K562 (cell line): ENCODE results near the gene ZNF516. TPM values are rescaled to one million over a fixed set of nuclear protein-coding genes. Genes with fewer than 3 reads are reported as not detected.

Experiments
- ATAC-seq: fragments of 200-7000 bp; cut with Tn5 transposase; 3 replicates; pipeline ENCODE4 v1.9.1; 2020; ENCODE audit warnings: moderate library complexity
- BruUV-seq: library from RNA; stranded (reverse); fragments of 400-500 nt; replicated peaks from 2 replicates; lab custom pipeline; 2021; lab: Mats Ljungman, UMichigan
- CTCF ChIA-PET: fragments of 300-600 bp; formaldehyde crosslinking; extraction: SDS; loops from one replicate; lab custom pipeline; 2021; ENCODE audit warnings: low intra/inter-chr PET ratio; lab: Yijun Ruan, JAX
- POLR2A ChIA-PET: fragments of 300-600, 350-650 bp; sonication (Branson Sonifier 250); formaldehyde crosslinking; extraction: SDS; loops from one replicate; lab custom pipeline; 2021; ENCODE audit warnings: antibody characterized with exemption, inconsistent platforms; lab: Yijun Ruan, JAX
- DNase-seq, 4 experiments: peaks; one replicate each; pipeline versions ENCODE4 v3.0.0 to v3.0.0-alpha.2; 2011 to 2018; ENCODE audit warnings: low spot score in 3 of 4, mixed read lengths in 3 of 4; ENCODE audit errors: extremely low read depth in 1 of 4
- FAIRE-seq: peaks from 2 replicates; lab custom pipeline; 2011; peaks lifted over from hg19 to GRCh38; lab: Jason Lieb, UNC
- H2AFZ ChIP-seq: 2 replicates; pipeline ENCODE4 v1.6.0; 2011; ENCODE audit warnings: low read depth, low read length, control low read depth, inconsistent platforms
- H3K27ac ChIP-seq: fragments of 200-600 bp; 3 replicates; pipeline ENCODE4 v1.8.0; 2011; ENCODE audit warnings: low read depth, mild to moderate bottlenecking, control low read depth, inconsistent platforms, low read length, moderate library complexity, mixed read lengths; ENCODE audit errors: extremely low read depth
- H3K27me3 ChIP-seq, 2 experiments: fragments of 300-600 bp in 1 of 2; 2 replicates in 1 of 2; 3 replicates in 1 of 2; pipeline versions ENCODE4 v1.6.0 to v1.8.0; 2011; ENCODE audit warnings: inconsistent platforms in 2 of 2, low read length in 2 of 2, mild to moderate bottlenecking in 1 of 2, mixed read lengths in 1 of 2, moderate library complexity in 1 of 2; ENCODE audit not compliant: control insufficient read depth in 2 of 2, insufficient read depth in 2 of 2
- H3K36me3 ChIP-seq: fragments of 300-600 bp; 3 replicates; pipeline ENCODE4 v1.8.0; 2011; ENCODE audit warnings: mild to moderate bottlenecking, low read length, inconsistent platforms; ENCODE audit not compliant: control insufficient read depth, insufficient read depth
- H3K4me1 ChIP-seq, 2 experiments: fragments of 200-600 bp in 1 of 2; replicated peaks in 1 of 2; 2 replicates in 1 of 2; 3 replicates in 1 of 2; pipeline versions ENCODE4 v1.5.1 to v1.8.0; 2011; ENCODE audit warnings: inconsistent platforms in 2 of 2, low read length in 2 of 2, mild to moderate bottlenecking in 1 of 2, mixed read lengths in 1 of 2, moderate library complexity in 1 of 2; ENCODE audit not compliant: control insufficient read depth in 2 of 2, insufficient read depth in 2 of 2
- H3K4me2 ChIP-seq: 2 replicates; pipeline ENCODE4 v1.6.1; 2011; ENCODE audit warnings: low read length, control low read depth, inconsistent platforms, mixed read lengths; ENCODE audit not compliant: insufficient read depth
- H3K4me3 ChIP-seq: fragments of 200-600 bp; sonication (generic), shearing (Covaris generic); 2 replicates; pipeline ENCODE4 v1.5.1; 2016; ENCODE audit warnings: control low read depth, inconsistent platforms
- H3K79me2 ChIP-seq: fragments of 200-600 bp; 3 replicates; pipeline ENCODE4 v1.8.0; 2011; ENCODE audit warnings: low read length, inconsistent platforms; ENCODE audit not compliant: control insufficient read depth, insufficient read depth
- H3K9ac ChIP-seq, 2 experiments: 2 replicates each; pipeline versions ENCODE4 v1.6.0 to v1.6.1; 2011; ENCODE audit warnings: low read depth in 2 of 2, low read length in 2 of 2, control low read depth in 1 of 2, inconsistent platforms in 1 of 2, mild to moderate bottlenecking in 1 of 2, mixed read lengths in 1 of 2; ENCODE audit not compliant: insufficient read depth in 1 of 2
- H3K9me1 ChIP-seq: one replicate; pipeline ENCODE4 v1.6.0; 2011; ENCODE audit warnings: inconsistent platforms, mild to moderate bottlenecking, low read length, moderate library complexity; ENCODE audit not compliant: control insufficient read depth, insufficient read depth
- H3K9me3 ChIP-seq: replicated peaks from 2 replicates; pipeline ENCODE4 v1.5.1; 2011; ENCODE audit warnings: low read depth, low read length, inconsistent platforms; ENCODE audit not compliant: control insufficient read depth, insufficient read depth
- H4K20me1 ChIP-seq: replicated peaks from 2 replicates; pipeline ENCODE4 v1.6.1; 2011; ENCODE audit warnings: low read length, inconsistent platforms, mixed read lengths; ENCODE audit not compliant: control insufficient read depth, insufficient read depth
- ATF6 ChIP-seq: sonication (generic); formaldehyde crosslinking; IDR thresholded peaks from 2 replicates; pipeline ENCODE4 v1.4.0; 2020; ENCODE audit warnings: mild to moderate bottlenecking, missing genetic modification reagents
- BHLHE40 ChIP-seq: IDR thresholded peaks from 2 replicates; pipeline ENCODE4 v1.6.1; 2011; ENCODE audit warnings: low read length, improper control_type of control experiment
- CHD4 ChIP-seq: fragments of 200-600 bp; sonication (generic); IDR thresholded peaks from 3 replicates; pipeline ENCODE4 v1.6.1; 2012; ENCODE audit warnings: low read depth, mild to moderate bottlenecking, mixed read lengths, low read length, inconsistent platforms; ENCODE audit not compliant: insufficient read depth, insufficient replicate concordance, poor library complexity, severe bottlenecking
- HDAC3 ChIP-seq: fragments of 450-650 bp; IDR thresholded peaks from 2 replicates; pipeline ENCODE4 v1.6.1; 2018; ENCODE audit warnings: borderline replicate concordance, mild to moderate bottlenecking, moderate library complexity; ENCODE audit not compliant: partially characterized antibody
- ILF3 ChIP-seq: fragments of 450-650 bp; IDR thresholded peaks from 2 replicates; pipeline ENCODE4 v1.6.1; 2018; ENCODE audit warnings: antibody characterized with exemption, mild to moderate bottlenecking, moderate library complexity, borderline replicate concordance
- KDM2B ChIP-seq: fragments of 250-450 bp; sonication (Bioruptor Pico); IDR thresholded peaks from 2 replicates; pipeline ENCODE4 v1.8.0; 2021; ENCODE audit warnings: mild to moderate bottlenecking, moderate library complexity
- MYC ChIP-seq, 2 experiments: fragments of 250-450 bp in 1 of 2; sonication (Bioruptor Pico) in 1 of 2; IDR thresholded peaks; 2 replicates each; pipeline versions ENCODE4 v1.5.1 to v1.6.1; 2012 to 2021; ENCODE audit warnings: low read depth in 2 of 2, borderline replicate concordance in 1 of 2, improper control_type of control experiment in 1 of 2, low read length in 1 of 2, mild to moderate bottlenecking in 1 of 2, moderate library complexity in 1 of 2
- RNF219 ChIP-seq: fragments of 250-450 bp; sonication (Bioruptor Pico); IDR thresholded peaks from 2 replicates; pipeline ENCODE4 v1.5.0; 2022; ENCODE audit warnings: mild to moderate bottlenecking
- ZBTB43 ChIP-seq: sonication (generic); formaldehyde crosslinking; IDR thresholded peaks from 2 replicates; pipeline ENCODE4 v1.8.0; 2023; ENCODE audit warnings: mild to moderate bottlenecking, missing genetic modification reagents
- ZNF224 ChIP-seq: sonication (generic); formaldehyde crosslinking; IDR thresholded peaks from 2 replicates; pipeline ENCODE4 v1.8.0; 2022; ENCODE audit warnings: mild to moderate bottlenecking, missing genetic modification reagents
- ZNF764 ChIP-seq: fragments of 250-450 bp; sonication (Bioruptor Pico); IDR thresholded peaks from 2 replicates; pipeline ENCODE4 v1.4.0; 2020; ENCODE audit warnings: low read depth, mild to moderate bottlenecking, moderate library complexity
- WGBS: fragments of 100-300 bp; shearing (Covaris generic); methylation state at CpG from one replicate; pipeline ENCODE4 v1.1.6; 2016; ENCODE audit warnings: low coverage, mixed read lengths; ENCODE audit not compliant: insufficient coverage; ENCODE audit errors: missing lambda C conversion rate; 5-methylcytosine and 5-hydroxymethylcytosine counted together
- in situ Hi-C: fragments of 300-500 bp; cut with MboI; formaldehyde crosslinking; loops from 4 replicates; pipeline ENCODE4 v1.15.0; 2018; ENCODE audit warnings: inconsistent platforms, mixed read lengths
- intact Hi-C: fragments of 100-400 bp; cut with micrococcal nuclease; formaldehyde crosslinking; loops from 2 replicates; pipeline ENCODE4 v1.14.2; 2022
- polyA plus RNA-seq, 8 experiments: library from polyadenylated mRNA; depleted of rRNA in 4 of 8; stranded (reverse) in 5 of 8; unstranded in 3 of 8; fragments of >200 nt; fragmentation: Nextera tagmentation in 2 of 8; fragmentation: Illumina TruSeq in 1 of 8; extraction: Ambion mirVana in 2 of 8; extraction: Trizol in 1 of 8; gene quantifications; 2 replicates each; pipeline versions ENCODE4 v1.2.1 to v1.2.3, GENCODE V29; 2011 to 2014; ENCODE audit warnings: inconsistent platforms in 1 of 8, missing spikeins in 1 of 8
- total RNA-seq, 7 experiments: library from RNA; depleted of rRNA in 6 of 7; stranded (reverse); fragments of >200 nt in 6 of 7; fragmentation: Illumina TruSeq in 2 of 7; extraction: Trizol in 2 of 7; gene quantifications; 2 replicates each; pipeline versions ENCODE4 v1.2.1 to v1.2.3, GENCODE V29; 2011 to 2021; ENCODE audit warnings: low replicate concordance in 1 of 7
- TF ChIP-seq, protein P1 (sequence below): fragments of 250-450 bp; sonication (Bioruptor Pico); IDR thresholded peaks from 2 replicates; pipeline ENCODE4 v1.5.0; 2021

The ZNF516 gene
- total and polyA plus RNA-seq, 9 of the 15 experiments (the other 6 are each of a cell fraction or from before 2014, with no cell fraction given): 0.04 to 0.20 (median 0.08) TPM; not detected in 3

DNA sequence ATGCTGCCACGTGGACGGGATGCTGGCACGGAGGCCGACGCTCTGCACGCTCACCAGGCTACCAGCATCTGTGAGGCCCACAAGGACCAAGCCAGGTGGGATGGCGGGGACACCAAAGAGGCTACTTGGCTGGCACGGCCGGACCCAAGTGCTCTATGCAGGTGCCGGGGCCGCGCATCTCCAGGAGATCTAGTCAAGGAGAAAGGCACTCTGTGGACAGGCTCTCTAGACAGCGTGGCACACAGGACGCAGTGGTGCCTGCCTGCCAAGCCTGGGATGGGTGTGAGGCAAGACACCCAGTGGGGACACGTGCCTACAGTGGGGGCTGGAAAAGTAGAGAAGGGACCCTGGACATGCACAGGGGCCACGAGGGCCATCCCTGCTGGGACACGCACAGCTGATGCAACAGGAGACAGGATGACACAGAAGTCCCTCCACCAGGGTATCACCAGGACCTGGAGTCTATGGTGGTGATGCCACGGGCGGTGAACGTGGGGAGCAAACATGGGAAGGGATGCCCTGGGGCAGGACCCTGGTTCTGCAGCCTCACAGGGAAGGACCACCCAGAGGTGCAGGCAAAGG, 28.5 kb downstream of the ZNF516 start:
- ChIA-PET CTCF (no interaction called here), POLR2A (no interaction called here)
- intact Hi-C loops (no loop called here), in situ Hi-C loops (no loop called here)
- Histone ChIP-seq H3K9ac (no peak overlapping the region), H3K4me1 (no peaks in the 10 kb centered on the region; a peak in 1 of 5 replicates), H3K79me2 (no peaks in the 10 kb centered on the region), H3K9me3 (no peaks in the 10 kb centered on the region), H3K27me3 (peaks cover 0 to 34% of the 10 kb centered on the region in 2 experiments; a peak in 2 of 5 replicates), H3K9me1 (no peaks in the 10 kb centered on the region), H4K20me1 (no peaks in the 10 kb centered on the region), H3K36me3 (no peaks in the 10 kb centered on the region), H2AFZ (no peak overlapping the region), H3K4me2 (no peak overlapping the region), H3K27ac (no peak overlapping the region), H3K4me3 (no peak overlapping the region)
- no peak for FAIRE-seq
- no peak for DNase-seq
- no peak for ATAC-seq
- TF ChIP-seq KDM2B (CRISPR knock-in tag) (no peak), ZNF224 (CRISPR knock-in tag) (no peak), RNF219 (CRISPR knock-in tag) (no peak), BHLHE40 (no peak), ILF3 (no peak), CHD4 (no peak), ZBTB43 (no peak), ZNF764 (CRISPR knock-in tag) (no peak), ATF6 (no peak), HDAC3 (no peak), MYC (IDR thresholded peaks at IDR 0.05; ENCODE audit: low read depth, low read length) (no peak), MYC (CRISPR knock-in tag; IDR thresholded peaks at IDR 0.05; ENCODE audit: borderline replicate concordance, low read depth) (no peak)
- TF ChIP-seq, protein P1, sequence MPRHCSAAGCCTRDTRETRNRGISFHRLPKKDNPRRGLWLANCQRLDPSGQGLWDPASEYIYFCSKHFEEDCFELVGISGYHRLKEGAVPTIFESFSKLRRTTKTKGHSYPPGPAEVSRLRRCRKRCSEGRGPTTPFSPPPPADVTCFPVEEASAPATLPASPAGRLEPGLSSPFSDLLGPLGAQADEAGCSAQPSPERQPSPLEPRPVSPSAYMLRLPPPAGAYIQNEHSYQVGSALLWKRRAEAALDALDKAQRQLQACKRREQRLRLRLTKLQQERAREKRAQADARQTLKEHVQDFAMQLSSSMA (CRISPR knock-in tag): no peak
- BruUV-seq: no TSS peak
- WGBS: 1% methylated on average over 14 of the region's 20 CpGs
